A172 (cell line): ENCODE results near the gene MPZL2. TPM values are rescaled to one million over a fixed set of nuclear protein-coding genes. Genes with fewer than 3 reads are reported as not detected.

Experiments
- total RNA-seq: library from RNA; depleted of rRNA; stranded (reverse); fragments of >200 nt; shearing (Covaris generic); gene quantifications from 2 replicates; pipeline ENCODE4 v1.2.3, GENCODE V29; 2014; rRNA removed

Gene MPZL2
- total RNA-seq, 1 experiment from 2014 or later, result not detected

Other genes with a start within 250 kb of the MPZL2 start
- gene TMPRSS4, start 187.2 kb downstream of the MPZL2 start, total RNA-seq, result not detected in 2 replicates
- not detected in 2 replicates for gene SMIM35, start 177.3 kb downstream of the MPZL2 start, total RNA-seq
- gene SCN4B, start 111.5 kb downstream of the MPZL2 start, total RNA-seq, result 0.84 TPM in 1 of 2 replicates, not detected in the other
- not detected in 2 replicates for gene SCN2B, start 87.7 kb downstream of the MPZL2 start, total RNA-seq
- gene JAML, start 39.3 kb downstream of the MPZL2 start, total RNA-seq, result not detected in 2 replicates
- 1.8 and 2.0 TPM in 2 replicates for gene MPZL3, start 11.9 kb downstream of the MPZL2 start, total RNA-seq
- not detected in 2 replicates for gene CD3E, start 40.4 kb upstream of the MPZL2 start, total RNA-seq
- not detected in 2 replicates for gene CD3D, start 78.4 kb upstream of the MPZL2 start, total RNA-seq
- not detected in 2 replicates for gene CD3G, start 80.0 kb upstream of the MPZL2 start, total RNA-seq
- gene UBE4A, start 95.3 kb upstream of the MPZL2 start, total RNA-seq, result 24.8 and 25.4 TPM in 2 replicates
- 49.2 and 49.7 TPM in 2 replicates for gene ATP5MG, start 137.3 kb upstream of the MPZL2 start, total RNA-seq
- 15.2 and 19.1 TPM in 2 replicates for gene KMT2A, start 172.2 kb upstream of the MPZL2 start, total RNA-seq